H1 (cell line): Measurements from ENCODE around the gene VEZT. TPM values are rescaled to one million over a fixed set of nuclear protein-coding genes. Genes with fewer than 3 reads are reported as not detected.

Source experiments
- CTCF ChIA-PET: fragments of 300-600 bp; sonication (Branson Sonifier 250); formaldehyde crosslinking; loops from one replicate; lab custom pipeline; 2021; ENCODE audit not compliant: partially characterized antibody; lab: Charles Lee
- POLR2A ChIA-PET: fragments of 300-600 bp; sonication (Branson Sonifier 250); formaldehyde crosslinking; loops from one replicate; lab custom pipeline; 2021; ENCODE audit warnings: inconsistent platforms; ENCODE audit not compliant: partially characterized antibody; lab: Charles Lee
- DNase-seq, 2 experiments: peaks; one replicate each; pipeline versions ENCODE4 v3.0.0 to v3.0.0-alpha.2; 2010 to 2022; ENCODE audit warnings: low spot score in 2 of 2, low read depth in 1 of 2, mixed read lengths in 1 of 2
- FAIRE-seq: peaks from 2 replicates; lab custom pipeline; 2011; peaks lifted over from hg19 to GRCh38; lab: Jason Lieb, UNC
- H2AFZ ChIP-seq: 2 replicates; pipeline ENCODE4 v1.8.1; 2012; ENCODE audit warnings: low read length, inconsistent platforms
- H2AK5ac ChIP-seq: 2 replicates; pipeline ENCODE4 v1.6.1; 2013; ENCODE audit warnings: low read depth, low read length
- H2BK120ac ChIP-seq: replicated peaks from 2 replicates; pipeline ENCODE3; 2013; ENCODE audit warnings: low read depth, low read length, inconsistent platforms
- H2BK12ac ChIP-seq: 2 replicates; pipeline ENCODE4 v1.6.1; 2013; ENCODE audit warnings: low read depth, low read length
- H2BK15ac ChIP-seq: 2 replicates; pipeline ENCODE4 v1.6.1; 2013; ENCODE audit warnings: low read length
- H2BK20ac ChIP-seq: 2 replicates; pipeline ENCODE4 v1.6.1; 2013; ENCODE audit warnings: low read length
- H2BK5ac ChIP-seq: 2 replicates; pipeline ENCODE4 v1.6.1; 2013; ENCODE audit warnings: low read depth, low read length
- H3K14ac ChIP-seq: 2 replicates; pipeline ENCODE4 v1.6.1; 2013; ENCODE audit warnings: inconsistent platforms; ENCODE audit not compliant: insufficient read length
- H3K18ac ChIP-seq: 2 replicates; pipeline ENCODE4 v1.6.1; 2013; ENCODE audit warnings: low read length; ENCODE audit errors: extremely low read depth
- H3K23ac ChIP-seq: 2 replicates; pipeline ENCODE4 v1.6.1; 2013; ENCODE audit warnings: inconsistent platforms; ENCODE audit not compliant: insufficient read length
- H3K23me2 ChIP-seq: 2 replicates; pipeline ENCODE4 v1.6.1; 2013; ENCODE audit warnings: low read depth, low read length
- H3K27ac ChIP-seq: 2 replicates; pipeline ENCODE4 v1.6.1; 2011; ENCODE audit warnings: low read depth, low read length, inconsistent platforms
- H3K27me3 ChIP-seq, 4 experiments: replicated peaks in 1 of 4; 1 replicate in 1 of 4; 2 replicates in 3 of 4; pipeline versions ENCODE4 v1.6.1 to v1.8.1; 2011 to 2013; ENCODE audit warnings: low read length in 3 of 4, mild to moderate bottlenecking in 3 of 4, inconsistent platforms in 2 of 4, mixed read lengths in 2 of 4, moderate library complexity in 1 of 4; ENCODE audit not compliant: control insufficient read depth in 3 of 4, insufficient read depth in 3 of 4; ENCODE audit errors: extremely low read depth in 1 of 4
- H3K36me3 ChIP-seq, 4 experiments: 2 replicates each; pipeline versions ENCODE4 v1.6.1 to v1.8.1; 2011 to 2013; ENCODE audit warnings: mild to moderate bottlenecking in 4 of 4, low read length in 3 of 4, moderate library complexity in 2 of 4, control low read depth in 1 of 4, inconsistent platforms in 1 of 4; ENCODE audit not compliant: insufficient read depth in 4 of 4, control insufficient read depth in 2 of 4
- H3K4ac ChIP-seq: replicated peaks from 2 replicates; pipeline ENCODE3; 2013; ENCODE audit warnings: low read length, low read depth, mixed read lengths, inconsistent platforms; ENCODE audit not compliant: insufficient read length
- H3K4me1 ChIP-seq, 4 experiments: replicated peaks in 1 of 4; 1 replicate in 1 of 4; 2 replicates in 3 of 4; pipeline versions ENCODE4 v1.6.1 to v1.8.1; 2011 to 2013; ENCODE audit warnings: low read length in 3 of 4, inconsistent platforms in 2 of 4, mixed read lengths in 1 of 4; ENCODE audit not compliant: insufficient read depth in 4 of 4, control insufficient read depth in 3 of 4
- H3K4me2 ChIP-seq, 2 experiments: 2 replicates each; pipeline versions ENCODE4 v1.6.1 to v1.8.1; 2011 to 2013; ENCODE audit warnings: low read depth in 2 of 2, low read length in 2 of 2, control low read depth in 1 of 2, inconsistent platforms in 1 of 2, mild to moderate bottlenecking in 1 of 2; ENCODE audit not compliant: insufficient read depth in 1 of 2
- H3K4me3 ChIP-seq, 4 experiments: fragments of 200-600, 300-600 bp in 1 of 4; sonication (generic), shearing (Covaris generic), sonication (Bioruptor Twin) in 1 of 4; 2 replicates each; pipeline versions ENCODE4 v1.5.1 to v1.8.1; 2011 to 2016; ENCODE audit warnings: low read length in 4 of 4, low read depth in 3 of 4, control low read depth in 2 of 4, inconsistent platforms in 2 of 4, mild to moderate bottlenecking in 2 of 4, mixed read lengths in 1 of 4, moderate library complexity in 1 of 4; ENCODE audit not compliant: insufficient read depth in 2 of 4; ENCODE audit errors: extremely low read depth in 1 of 4
- H3K56ac ChIP-seq: replicated peaks from 2 replicates; pipeline ENCODE3; 2013; ENCODE audit warnings: low read depth, mild to moderate bottlenecking, mixed read lengths, low read length, inconsistent platforms; ENCODE audit not compliant: insufficient read length
- H3K79me1 ChIP-seq: 2 replicates; pipeline ENCODE4 v1.6.1; 2013; ENCODE audit warnings: low read depth, low read length, control low read depth
- H3K79me2 ChIP-seq, 2 experiments: 2 replicates each; pipeline versions ENCODE4 v1.6.1 to v1.8.1; 2012 to 2013; ENCODE audit warnings: low read length in 2 of 2, mild to moderate bottlenecking in 2 of 2, inconsistent platforms in 1 of 2; ENCODE audit not compliant: insufficient read depth in 2 of 2, control insufficient read depth in 1 of 2
- H3K9ac ChIP-seq, 4 experiments: replicated peaks in 1 of 4; 1 replicate in 1 of 4; 2 replicates in 3 of 4; pipeline versions ENCODE4 v1.6.1 to v1.8.1; 2011 to 2013; ENCODE audit warnings: low read depth in 3 of 4, low read length in 3 of 4, control low read depth in 2 of 4, mild to moderate bottlenecking in 2 of 4, moderate library complexity in 2 of 4, inconsistent platforms in 1 of 4; ENCODE audit errors: extremely low read depth in 1 of 4
- H3K9me3 ChIP-seq, 2 experiments: 2 replicates each; pipeline versions ENCODE4 v1.6.1 to v1.8.1; 2012 to 2013; ENCODE audit warnings: mild to moderate bottlenecking in 2 of 2, moderate library complexity in 2 of 2, control low read depth in 1 of 2, inconsistent platforms in 1 of 2, low read depth in 1 of 2, low read length in 1 of 2, mixed read lengths in 1 of 2; ENCODE audit not compliant: insufficient read depth in 2 of 2
- H4K20me1 ChIP-seq, 2 experiments: replicated peaks in 1 of 2; 2 replicates each; pipeline versions ENCODE3 to v1.8.1; 2011 to 2013; ENCODE audit warnings: inconsistent platforms in 2 of 2, low read length in 2 of 2, mild to moderate bottlenecking in 1 of 2; ENCODE audit not compliant: insufficient read depth in 2 of 2, control insufficient read depth in 1 of 2
- H4K5ac ChIP-seq: 2 replicates; pipeline ENCODE4 v1.6.1; 2013; ENCODE audit warnings: low read length, low read depth, mixed read lengths, inconsistent platforms; ENCODE audit not compliant: insufficient read length
- H4K8ac ChIP-seq: 2 replicates; pipeline ENCODE4 v1.8.0; 2013; ENCODE audit warnings: mild to moderate bottlenecking, moderate library complexity, low read length, inconsistent platforms; ENCODE audit not compliant: insufficient read depth; ENCODE audit errors: extremely low read depth
- H4K91ac ChIP-seq: replicated peaks from 2 replicates; pipeline ENCODE3; 2013; ENCODE audit warnings: low read length, mixed read lengths, inconsistent platforms; ENCODE audit not compliant: insufficient read length
- MAFK ChIP-seq: IDR thresholded peaks from 2 replicates; pipeline ENCODE4 v1.6.1; 2012; ENCODE audit warnings: low read depth, mild to moderate bottlenecking, improper control_type of control experiment, low read length
- TCF12 ChIP-seq: IDR thresholded peaks from 2 replicates; pipeline ENCODE4 v1.6.1; 2011; ENCODE audit warnings: low read depth, mild to moderate bottlenecking, low read length
- USF2 ChIP-seq: IDR thresholded peaks from 2 replicates; pipeline ENCODE4 v1.6.1; 2011; ENCODE audit warnings: low read length, improper control_type of control experiment
- WGBS, 2 experiments: shearing (Covaris generic) in 1 of 2; methylation state at CpG; one replicate each; pipeline versions ENCODE4 v1.1.6 to v1.1.7; 2013 to 2015; ENCODE audit warnings: low lambda C conversion rate in 2 of 2, mixed read lengths in 2 of 2, inconsistent platforms in 1 of 2, low coverage in 1 of 2, missing lambda C conversion rate in 1 of 2; ENCODE audit not compliant: insufficient replicate concordance in 2 of 2, insufficient coverage in 1 of 2, insufficient read length in 1 of 2; ENCODE audit errors: extremely low coverage in 1 of 2, missing lambda C conversion rate in 1 of 2; 5-methylcytosine and 5-hydroxymethylcytosine counted together
- polyA plus RNA-seq, 7 experiments: library from polyadenylated mRNA; depleted of rRNA in 3 of 7; stranded (reverse) in 5 of 7; unstranded in 2 of 7; fragments of >200 nt in 5 of 7; fragments of 200-250 nt in 2 of 7; gene quantifications; 1 replicate in 5 of 7; 2 replicates in 1 of 7; 4 replicates in 1 of 7; pipeline versions ENCODE4 v1.2.1 to v1.2.3, GENCODE V29; 2011 to 2013; ENCODE audit warnings: missing spikeins in 2 of 7, mixed read lengths in 2 of 7
- total RNA-seq: library from RNA; stranded (reverse); fragmentation: NEBNext Ultra II Directional; extraction: Animal tissue kit (Norgen Biotek cat#: 25700); gene quantifications from 2 replicates; pipeline ENCODE4 v1.2.1, GENCODE V29; 2021

VEZT gene
- total and polyA plus RNA-seq, 2 of the 8 experiments (the other 6 are each of a cell fraction or from before 2014, with no cell fraction given) = 44.0 to 56.1 TPM

- Histone ChIP-seq H3K23me2 (no peaks in the 10 kb centered on the region), H3K9me3 (no peaks in the 10 kb centered on the region), H3K27ac (no peak overlapping the region), H4K5ac (no peak overlapping the region), H3K14ac (no peak overlapping the region), H2BK120ac (no peak overlapping the region), H2BK12ac (no peak overlapping the region), H3K18ac (no peak overlapping the region), H3K36me3 (peaks cover 0 to 22% (median 3%) of the 10 kb centered on the region in 4 experiments; a peak in 4 of 8 replicates), H3K4me2 (no peak overlapping the region), H2BK20ac (no peak overlapping the region), H3K79me2 (peaks cover 12 to 96% of the 10 kb centered on the region in 2 experiments), H3K9ac (no peak overlapping the region), H4K8ac (no peak overlapping the region), H2AFZ (no peak overlapping the region), H2BK5ac (no peak overlapping the region), H3K4me1 (peaks cover 0 to 5% (median 0%) of the 10 kb centered on the region in 4 experiments; a peak in 1 of 7 replicates), H3K23ac (no peak overlapping the region), H3K4ac (no peak overlapping the region), H2BK15ac (no peak overlapping the region), H3K27me3 (no peaks in the 10 kb centered on the region), H2AK5ac (no peak overlapping the region), H4K20me1 (peaks cover 0 to 6% of the 10 kb centered on the region in 2 experiments), H3K4me3 (no peak overlapping the region), H4K91ac (no peak overlapping the region), H3K56ac (no peak overlapping the region), H3K79me1 (peaks cover 12% of the 10 kb centered on the region)
- ChIA-PET POLR2A (interaction anchor here (1.1 kb wide), 1 partner anchor 79 kb away, joined by 3 read pairs; no protein-coding TSS in a partner anchor), CTCF (interaction anchor here (1.2 kb wide), 2 partner anchors 107 to 112 kb away, joined by 3 read pairs; no protein-coding TSS in a partner anchor)
- peak; percentile 24 for FAIRE-seq
- peak; percentile 56 for TF ChIP-seq MAFK
- no peak for TF ChIP-seq TCF12
- no peak for TF ChIP-seq USF2
- DNase-seq = no peak
- WGBS, 2 experiments = 93% methylated on average over 8 of the region's 8 CpGs; no CpG with 5 or more reads in 1 of the 2 experiments
Observed at GRCh38 chr12:95224202-95225170, 6.9 kb downstream of the VEZT start.
